ENCODE results near the gene CEP192. TPM values are rescaled to one million over a fixed set of nuclear protein-coding genes. Genes with fewer than 3 reads are reported as not detected.

The CEP192 gene
- polyA plus RNA-seq, 12 donors: 8.5 to 43.4 (median 24.8) TPM; not detected in 1

GRCh38 chr18:13139885-13140450 lies 148.8 kb downstream of the CEP192 start:
- DNase-seq: no peak

GRCh38 chr18:13141209-13141608 lies 150.0 kb downstream of the CEP192 start:
- no peak for DNase-seq

- no peak for DNase-seq
Observed at GRCh38 chr18:13145636-13146190, 154.6 kb downstream of the CEP192 start.

GRCh38 chr18:13147130-13147529 lies 156.0 kb downstream of the CEP192 start:
- DNase-seq: no peak

- no peak for DNase-seq
Observed at GRCh38 chr18:13151656-13152055, 160.5 kb downstream of the CEP192 start.

GRCh38 chr18:13158428-13158827 lies 167.3 kb downstream of the CEP192 start:
- DNase-seq: no peak

GRCh38 chr18:13159579-13159978 lies 168.4 kb downstream of the CEP192 start:
- peak; percentile 51 for DNase-seq

- no peak for DNase-seq
Observed at GRCh38 chr18:13161276-13161899, 170.2 kb downstream of the CEP192 start.

- DNase-seq: no peak
Observed at GRCh38 chr18:13163167-13163927, 172.2 kb downstream of the CEP192 start.

- no peak for DNase-seq
Observed at GRCh38 chr18:13164406-13164805, 173.2 kb downstream of the CEP192 start.

- no peak for DNase-seq
Observed at GRCh38 chr18:13165636-13166423, 174.7 kb downstream of the CEP192 start.

- DNase-seq: no peak
Observed at GRCh38 chr18:13173578-13174145, 182.5 kb downstream of the CEP192 start.

Other genes starting within 250 kb of the CEP192 start
- 10 to 100 TPM in 11 of 12 donors, not detected in 1; 19.3 to 59.2 (median 31.7) TPM for gene PTPN2, start 107.1 kb upstream of the CEP192 start, polyA plus RNA-seq (ENCODE audit: insufficient read length in 12 of 12)
- gene SEH1L, start 43.4 kb upstream of the CEP192 start, polyA plus RNA-seq (ENCODE audit: insufficient read length in 12 of 12): 10 to 100 TPM in 11 of 12 donors, not detected in 1; 15.1 to 34.1 (median 27.9) TPM
- 10 to 100 TPM in 9 of 12 donors, 1 to 10 TPM in 2, not detected in 1; 9.1 to 19.0 (median 11.9) TPM for gene LDLRAD4, start 227.4 kb downstream of the CEP192 start, polyA plus RNA-seq (ENCODE audit: insufficient read length in 12 of 12)

Data from muscle of arm (tissue), 12 donors.